Measurements from ENCODE around the gene GALK1.
"Not testable (repeated sequence)": the region's sequence is repeated elsewhere in the genome, so short reads cannot be mapped to it uniquely, and the experiment has no call there.

Gene GALK1

DNA sequence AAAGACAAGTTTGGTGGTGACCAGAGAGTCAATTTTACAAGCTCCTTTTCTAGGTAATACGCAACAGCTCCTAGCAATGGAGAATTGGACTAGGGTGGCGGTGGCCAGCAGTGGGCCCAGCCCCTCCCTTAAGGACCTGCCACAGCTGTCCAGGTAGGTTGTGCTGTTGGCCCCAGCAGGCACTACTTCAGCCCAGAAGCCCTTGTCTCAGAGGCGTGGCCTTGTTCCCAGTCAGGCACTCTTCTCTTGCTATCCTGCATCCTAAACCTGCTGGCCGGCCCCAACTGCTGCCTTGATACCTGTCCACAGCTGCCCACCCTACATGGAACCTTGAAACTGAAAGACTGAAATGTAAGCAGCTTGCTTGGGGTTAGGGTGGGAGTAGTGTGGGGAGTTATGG lies 989 bp upstream of the GALK1 start:
- DNase-seq (ENCODE audit: low read depth in 2 of 2): no peak

DNA sequence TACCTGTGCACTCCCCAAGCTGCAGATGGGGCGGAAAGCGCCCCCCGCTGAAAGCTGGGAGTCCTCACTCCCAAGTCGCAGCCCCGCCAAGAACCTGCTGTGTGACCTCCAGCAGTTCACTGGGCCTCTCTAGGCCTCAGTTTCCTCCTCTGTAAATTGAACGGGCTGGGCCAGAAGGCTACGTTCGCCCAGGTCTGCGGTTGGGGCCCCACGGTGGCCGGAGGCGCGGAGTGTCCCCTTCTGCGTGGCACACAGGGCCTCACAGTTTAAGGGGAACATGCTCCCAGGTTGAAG lies 628 bp downstream of the GALK1 start:
- no peak for DNase-seq (ENCODE audit: low read depth in 2 of 2)

GRCh38 chr17:75763613-75764416 lies 1.2 kb downstream of the GALK1 start:
- no peak for DNase-seq (ENCODE audit: low read depth in 2 of 2)

DNA sequence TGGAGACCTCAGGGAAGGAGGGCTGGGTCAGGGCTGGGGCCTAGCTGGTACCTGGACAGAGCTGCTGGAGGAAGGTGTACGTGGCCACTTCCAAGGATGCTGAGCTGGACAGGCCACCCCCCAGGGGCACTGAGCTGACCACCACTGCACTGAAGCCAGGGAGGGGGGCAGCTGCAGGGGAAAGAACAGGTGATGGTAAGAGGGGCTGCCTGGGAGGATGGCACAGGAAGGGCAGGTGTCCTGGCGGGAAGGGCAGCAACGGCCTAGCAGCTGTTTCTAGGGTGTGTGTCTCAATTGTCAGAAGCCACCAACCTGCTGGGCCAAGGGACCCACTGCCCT lies 1.8 kb downstream of the GALK1 start:
- DNase-seq (ENCODE audit: low read depth in 2 of 2): no peak

GRCh38 chr17:75762513-75763268 lies 2.3 kb downstream of the GALK1 start:
- DNase-seq (ENCODE audit: low read depth in 2 of 2): no peak

DNA sequence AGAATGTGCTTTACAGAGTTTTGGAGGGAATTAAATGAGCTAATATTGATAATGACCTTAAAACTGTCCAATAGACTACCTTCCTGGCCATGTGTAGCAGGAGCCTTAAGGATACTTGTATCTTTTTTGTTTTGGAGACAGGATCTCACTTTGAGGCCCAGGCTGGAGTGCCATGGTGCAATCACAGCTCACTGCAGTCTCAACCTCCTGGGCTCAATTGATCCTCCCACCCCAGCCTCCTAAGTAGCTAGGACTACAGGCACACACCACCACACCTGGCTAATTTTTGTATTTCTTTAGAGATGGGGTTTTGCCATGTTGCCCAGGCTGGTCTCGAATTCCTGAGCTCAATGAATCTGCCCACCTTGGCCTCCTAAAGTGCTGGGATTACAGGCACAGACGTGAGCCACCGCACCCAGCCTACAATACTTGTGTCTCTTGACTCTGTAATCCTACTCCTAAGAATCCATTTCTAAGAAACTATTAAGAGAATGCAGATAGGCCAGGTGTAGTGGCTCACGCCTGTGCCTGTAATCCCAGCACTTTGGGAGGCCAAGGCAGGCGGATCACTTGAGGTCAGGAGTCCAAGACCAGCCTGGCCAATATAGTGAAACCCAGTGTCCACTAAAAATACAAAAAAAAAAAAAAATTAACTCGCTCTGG lies 4.9 kb downstream of the GALK1 start:
- DNase-seq (ENCODE audit: low read depth in 2 of 2): not testable (repeated sequence)

GRCh38 chr17:75759457-75759856 lies 5.5 kb downstream of the GALK1 start:
- DNase-seq (ENCODE audit: low read depth in 2 of 2): no peak

- no peak for DNase-seq (ENCODE audit: low read depth in 2 of 2)
Measured at GRCh38 chr17:75758131-75758905, 6.7 kb downstream of the GALK1 start.

DNA sequence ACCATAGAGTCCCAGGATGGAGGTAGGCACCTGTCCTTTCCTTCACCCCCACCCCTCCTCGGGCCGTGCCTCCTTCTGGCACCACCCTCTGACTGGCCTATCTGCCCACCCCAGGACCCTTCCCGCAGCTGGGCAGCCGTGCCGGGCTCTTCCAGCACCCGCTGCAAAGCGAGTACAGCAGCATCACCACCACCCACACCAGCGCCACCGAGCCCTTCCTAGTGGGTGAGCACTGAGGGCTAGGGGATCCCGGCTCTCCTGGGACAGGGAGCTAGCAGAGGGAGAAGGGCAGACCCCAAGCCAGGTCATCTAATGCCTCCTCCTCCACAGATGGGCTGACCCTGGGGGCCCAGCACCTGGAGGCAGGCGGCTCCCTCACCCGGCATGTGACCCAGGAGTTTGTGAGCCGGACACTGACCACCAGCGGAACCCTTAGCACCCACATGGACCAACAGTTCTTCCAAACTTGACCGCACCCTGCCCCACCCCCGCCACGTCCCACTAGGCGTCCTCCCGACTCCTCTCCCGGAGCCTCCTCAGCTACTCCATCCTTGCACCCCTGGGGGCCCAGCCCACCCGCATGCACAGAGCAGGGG lies 7.8 kb downstream of the GALK1 start:
- no peak for DNase-seq (ENCODE audit: low read depth in 2 of 2)

- DNase-seq (ENCODE audit: low read depth in 2 of 2): no peak
Measured at GRCh38 chr17:75756451-75757085, 8.4 kb downstream of the GALK1 start.

GRCh38 chr17:75755990-75756389 lies 9.0 kb downstream of the GALK1 start:
- DNase-seq (ENCODE audit: low read depth in 2 of 2): no peak

- DNase-seq (ENCODE audit: low read depth in 2 of 2): no peak
Measured at GRCh38 chr17:75755205-75755901, 9.6 kb downstream of the GALK1 start.

- DNase-seq (ENCODE audit: low read depth in 2 of 2): no peak
Measured at GRCh38 chr17:75754378-75755204, 10.4 kb downstream of the GALK1 start.

DNA sequence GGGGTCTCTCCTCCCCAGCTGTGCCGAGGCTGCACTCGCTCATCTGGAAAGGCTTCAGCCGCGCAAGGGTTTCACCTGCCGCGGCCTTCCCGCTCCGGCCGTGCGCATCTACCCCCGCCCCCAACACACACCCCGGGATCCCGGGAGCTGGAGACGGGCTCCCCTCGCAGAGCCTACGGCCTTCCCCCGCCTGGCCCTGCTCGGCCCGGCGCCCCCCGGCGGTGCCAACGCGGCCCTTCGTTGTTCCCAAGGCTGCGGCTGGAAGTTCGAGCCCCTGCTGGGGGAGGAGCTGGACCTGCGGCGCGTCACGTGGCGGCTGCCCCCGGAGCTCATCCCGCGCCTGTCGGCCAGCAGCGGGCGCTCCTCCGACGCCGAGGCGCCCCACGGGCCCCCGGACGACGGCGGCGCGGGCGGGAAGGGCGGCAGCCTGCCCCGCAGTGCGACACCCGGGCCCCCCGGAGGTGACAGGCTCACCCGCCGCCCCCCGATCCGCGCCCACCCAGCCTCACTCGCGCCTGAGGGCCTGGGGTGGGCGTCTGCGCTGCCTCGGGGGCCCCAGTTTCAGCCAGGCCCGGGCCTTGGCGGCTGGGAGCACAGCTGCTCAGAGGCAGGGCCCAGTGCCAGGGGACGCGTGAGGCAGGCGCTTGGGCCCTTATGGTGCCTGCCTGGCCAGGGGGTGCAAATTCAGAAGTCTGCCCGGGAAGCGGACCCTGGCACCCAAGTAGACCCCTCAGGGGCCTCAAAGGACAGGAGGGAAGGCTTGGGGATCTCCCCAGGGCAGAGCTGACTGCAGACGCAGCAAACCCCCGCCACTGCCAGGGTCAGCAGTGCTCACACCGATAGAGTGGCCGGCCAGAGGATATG lies 11.2 kb downstream of the GALK1 start:
- DNase-seq (ENCODE audit: low read depth in 2 of 2): peak; percentile 64 to 68

DNA sequence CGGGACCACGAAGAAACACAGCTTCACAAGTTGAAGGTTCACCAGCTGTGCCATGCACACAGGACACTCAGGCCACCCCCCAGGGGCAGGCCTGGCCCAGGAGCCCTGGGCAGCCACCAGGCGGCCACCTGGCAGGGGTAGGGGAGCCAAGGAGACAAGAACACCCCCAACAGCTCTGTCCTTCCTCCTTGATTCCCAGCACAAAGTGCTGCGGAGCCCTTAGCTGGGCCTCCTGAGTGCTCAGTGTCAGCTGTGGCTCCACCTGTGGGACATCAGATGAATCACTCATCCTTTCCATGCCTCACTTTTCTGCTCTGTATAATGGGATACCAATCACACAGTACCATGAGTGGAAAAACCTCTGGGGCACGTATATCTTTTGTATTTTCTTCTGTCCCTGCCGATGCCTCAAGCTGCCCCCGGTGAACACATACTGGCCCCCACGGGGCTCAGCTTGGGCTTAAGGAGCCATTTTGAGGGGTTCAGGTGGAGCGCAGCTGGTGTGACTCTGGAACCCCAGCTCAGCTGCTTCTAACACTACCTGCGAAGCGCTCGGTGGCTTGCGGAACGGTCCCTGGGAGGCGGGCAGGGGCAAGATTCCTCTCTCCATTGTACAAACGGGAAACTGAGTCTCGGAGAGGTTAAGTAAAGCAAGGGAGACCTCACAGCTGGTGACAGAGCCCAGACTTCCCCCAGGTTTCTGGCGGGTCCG lies 12.0 kb downstream of the GALK1 start:
- DNase-seq (ENCODE audit: low read depth in 2 of 2): no peak

GRCh38 chr17:75752405-75752709 lies 12.6 kb downstream of the GALK1 start:
- no peak for DNase-seq (ENCODE audit: low read depth in 2 of 2)

DNA sequence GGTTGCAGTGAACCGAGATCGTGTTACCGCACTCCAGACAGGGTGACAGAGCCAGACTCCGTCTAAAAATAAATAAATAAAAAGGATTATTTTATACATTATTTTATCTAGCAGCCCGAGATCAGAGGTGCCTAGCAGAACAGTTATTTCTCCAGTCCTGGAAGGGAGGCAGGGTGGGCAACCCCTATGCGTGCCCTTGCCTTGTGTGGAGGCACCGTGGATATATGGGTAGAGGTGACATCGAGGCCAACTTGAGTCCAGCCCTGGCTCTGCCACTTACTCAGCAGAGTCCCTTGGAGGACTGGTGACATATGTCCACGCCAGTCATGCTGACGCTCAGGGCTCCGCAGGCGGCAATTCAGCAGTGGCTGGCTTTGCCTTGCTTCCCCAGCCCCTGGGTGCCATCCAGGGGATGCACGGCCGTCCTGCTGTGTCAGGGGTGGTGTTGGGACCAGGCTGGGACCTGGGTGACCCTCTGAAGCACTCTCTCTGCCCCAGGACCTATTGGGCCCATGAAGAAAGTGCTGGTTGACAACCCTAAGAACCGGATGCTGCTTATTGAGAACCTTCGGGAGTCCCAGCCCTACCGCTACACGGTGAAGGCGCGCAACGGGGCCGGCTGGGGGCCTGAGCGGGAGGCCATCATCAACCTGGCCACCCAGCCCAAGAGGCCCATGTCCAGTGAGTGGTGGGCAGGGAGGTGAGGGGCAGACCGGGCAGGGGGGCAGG lies 13.2 kb downstream of the GALK1 start:
- DNase-seq (ENCODE audit: low read depth in 2 of 2): no peak
